ENCODE data around the gene LY6G6C. TPM values are rescaled to one million over a fixed set of nuclear protein-coding genes. Genes with fewer than 3 reads are reported as not detected.

Gene LY6G6C
- total RNA-seq, 1 experiment from 2014 or later: 0.80 TPM

DNA sequence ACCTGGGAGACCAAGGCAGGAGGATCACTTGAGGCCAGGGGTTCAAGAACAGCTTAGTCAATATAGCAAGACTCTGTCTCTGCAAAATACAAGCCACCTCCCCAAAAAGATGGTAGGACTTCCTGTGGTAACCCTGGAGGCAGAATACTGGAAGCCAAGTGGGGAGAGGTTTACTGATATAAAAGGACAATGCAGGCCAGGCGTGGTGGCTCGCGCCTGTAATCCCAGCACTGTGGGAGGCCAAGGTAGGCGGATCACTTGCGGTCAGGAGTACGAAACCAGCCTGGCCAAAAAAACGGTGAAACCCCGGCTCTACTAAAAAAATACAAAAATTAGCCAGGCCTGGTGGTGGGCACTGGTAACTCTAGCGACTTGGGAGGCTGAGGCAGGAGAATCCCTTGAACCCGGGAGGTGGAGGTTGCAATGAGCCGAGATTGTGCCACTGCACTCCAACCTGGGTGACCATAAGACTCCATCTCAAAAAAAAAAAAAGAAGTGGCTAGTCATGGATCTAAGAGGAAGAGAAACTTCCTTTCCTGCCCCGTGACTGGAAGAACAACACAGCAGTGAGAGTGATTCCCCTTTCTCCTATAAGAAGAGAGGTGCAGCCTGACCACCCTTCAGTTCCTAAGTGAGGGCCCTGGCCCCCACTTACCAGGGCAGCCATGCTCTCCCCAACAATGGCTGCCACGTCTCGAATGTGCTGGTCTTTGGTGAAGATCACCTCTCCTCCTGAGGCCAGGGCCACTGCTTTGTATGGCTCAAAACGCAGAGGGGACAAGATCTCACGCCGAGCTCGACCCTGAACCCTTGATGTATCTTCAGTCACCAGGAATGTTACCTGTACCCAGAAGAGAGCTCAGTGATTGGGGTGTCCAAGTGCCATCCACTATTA is 47.1 kb upstream of the LY6G6C start:
- Histone ChIP-seq H3K4me1 (ENCODE audit: insufficient read depth, low read length, poor library complexity, severe bottlenecking) (no peaks in the 10 kb centered on the region), H3K4me3 (ENCODE audit: low read depth, low read length, poor library complexity, severe bottlenecking) (no peak overlapping the region), H3K9me3 (ENCODE audit: low read depth, low read length, poor library complexity, severe bottlenecking) (no peaks in the 10 kb centered on the region), H3K27ac (ENCODE audit: low read depth, low read length, poor library complexity, severe bottlenecking) (no peak overlapping the region), H3K27me3 (replicated peaks; ENCODE audit: insufficient read depth, low read depth, low read length, poor library complexity) (no peaks in the 10 kb centered on the region), H3K36me3 (ENCODE audit: insufficient read depth, low read length, poor library complexity, severe bottlenecking) (peaks cover 4% of the 10 kb centered on the region)
- ChIA-PET POLR2A (ENCODE audit: low non-redundant PET) (no interaction called here), CTCF (no interaction called here)
- TF ChIP-seq, protein P1, sequence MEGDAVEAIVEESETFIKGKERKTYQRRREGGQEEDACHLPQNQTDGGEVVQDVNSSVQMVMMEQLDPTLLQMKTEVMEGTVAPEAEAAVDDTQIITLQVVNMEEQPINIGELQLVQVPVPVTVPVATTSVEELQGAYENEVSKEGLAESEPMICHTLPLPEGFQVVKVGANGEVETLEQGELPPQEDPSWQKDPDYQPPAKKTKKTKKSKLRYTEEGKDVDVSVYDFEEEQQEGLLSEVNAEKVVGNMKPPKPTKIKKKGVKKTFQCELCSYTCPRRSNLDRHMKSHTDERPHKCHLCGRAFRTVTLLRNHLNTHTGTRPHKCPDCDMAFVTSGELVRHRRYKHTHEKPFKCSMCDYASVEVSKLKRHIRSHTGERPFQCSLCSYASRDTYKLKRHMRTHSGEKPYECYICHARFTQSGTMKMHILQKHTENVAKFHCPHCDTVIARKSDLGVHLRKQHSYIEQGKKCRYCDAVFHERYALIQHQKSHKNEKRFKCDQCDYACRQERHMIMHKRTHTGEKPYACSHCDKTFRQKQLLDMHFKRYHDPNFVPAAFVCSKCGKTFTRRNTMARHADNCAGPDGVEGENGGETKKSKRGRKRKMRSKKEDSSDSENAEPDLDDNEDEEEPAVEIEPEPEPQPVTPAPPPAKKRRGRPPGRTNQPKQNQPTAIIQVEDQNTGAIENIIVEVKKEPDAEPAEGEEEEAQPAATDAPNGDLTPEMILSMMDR (conservative IDR thresholded peaks at IDR 0.05; ENCODE audit: low read depth, low read length): no peak
- TF ChIP-seq EZH2 (IDR thresholded peaks at IDR 0.05; ENCODE audit: borderline replicate concordance, low read depth, low read length, poor library complexity, severe bottlenecking): no peak
- DNase-seq (ENCODE audit: low spot score): no peak
- no TSS peak for BruUV-seq (replicated peaks)
- intact Hi-C loops (cut with micrococcal nuclease; ENCODE audit: unreplicated experiment): no loop called here

DNA sequence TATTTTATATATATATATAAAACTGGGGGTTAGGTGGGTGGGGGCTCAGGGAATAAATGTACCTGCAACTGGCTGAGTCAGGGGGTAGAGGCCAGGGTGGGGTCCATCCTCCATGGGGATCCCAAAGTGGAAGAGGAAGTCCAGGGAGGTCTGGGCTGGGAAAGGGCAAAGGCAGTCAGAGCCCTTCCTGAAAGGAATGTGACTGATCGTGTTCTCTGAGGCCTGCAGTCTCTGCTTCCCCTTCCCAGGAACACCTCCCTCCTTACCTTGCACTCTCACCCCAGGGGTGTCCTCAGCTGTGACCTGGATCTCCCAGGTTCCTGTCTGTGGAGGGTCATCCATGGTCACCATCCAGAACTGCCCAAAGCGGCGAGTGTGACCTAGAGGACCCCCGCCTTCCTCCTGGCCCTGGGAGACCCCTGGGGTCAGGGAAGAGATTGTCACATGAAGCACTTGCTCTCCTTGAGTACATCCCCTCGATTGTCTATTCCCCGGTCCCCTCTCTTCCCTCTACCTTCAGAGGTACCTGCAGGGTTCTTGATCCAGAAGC is 45.6 kb upstream of the LY6G6C start:
- Histone ChIP-seq H3K27ac (ENCODE audit: low read depth, low read length, poor library complexity, severe bottlenecking) (no peak overlapping the region), H3K27me3 (replicated peaks; ENCODE audit: insufficient read depth, low read depth, low read length, poor library complexity) (no peaks in the 10 kb centered on the region), H3K4me3 (ENCODE audit: low read depth, low read length, poor library complexity, severe bottlenecking) (no peak overlapping the region), H3K36me3 (ENCODE audit: insufficient read depth, low read length, poor library complexity, severe bottlenecking) (peaks cover 17% of the 10 kb centered on the region), H3K4me1 (ENCODE audit: insufficient read depth, low read length, poor library complexity, severe bottlenecking) (no peaks in the 10 kb centered on the region), H3K9me3 (ENCODE audit: low read depth, low read length, poor library complexity, severe bottlenecking) (no peaks in the 10 kb centered on the region)
- intact Hi-C loops (cut with micrococcal nuclease; ENCODE audit: unreplicated experiment): no loop called here
- ChIA-PET CTCF (no interaction called here), POLR2A (ENCODE audit: low non-redundant PET) (no interaction called here)
- no TSS peak for BruUV-seq (replicated peaks)
- DNase-seq (ENCODE audit: low spot score): no peak
- TF ChIP-seq EZH2 (IDR thresholded peaks at IDR 0.05; ENCODE audit: borderline replicate concordance, low read depth, low read length, poor library complexity, severe bottlenecking): no peak
- TF ChIP-seq, protein P1 (conservative IDR thresholded peaks at IDR 0.05; ENCODE audit: low read depth, low read length): no peak

DNA sequence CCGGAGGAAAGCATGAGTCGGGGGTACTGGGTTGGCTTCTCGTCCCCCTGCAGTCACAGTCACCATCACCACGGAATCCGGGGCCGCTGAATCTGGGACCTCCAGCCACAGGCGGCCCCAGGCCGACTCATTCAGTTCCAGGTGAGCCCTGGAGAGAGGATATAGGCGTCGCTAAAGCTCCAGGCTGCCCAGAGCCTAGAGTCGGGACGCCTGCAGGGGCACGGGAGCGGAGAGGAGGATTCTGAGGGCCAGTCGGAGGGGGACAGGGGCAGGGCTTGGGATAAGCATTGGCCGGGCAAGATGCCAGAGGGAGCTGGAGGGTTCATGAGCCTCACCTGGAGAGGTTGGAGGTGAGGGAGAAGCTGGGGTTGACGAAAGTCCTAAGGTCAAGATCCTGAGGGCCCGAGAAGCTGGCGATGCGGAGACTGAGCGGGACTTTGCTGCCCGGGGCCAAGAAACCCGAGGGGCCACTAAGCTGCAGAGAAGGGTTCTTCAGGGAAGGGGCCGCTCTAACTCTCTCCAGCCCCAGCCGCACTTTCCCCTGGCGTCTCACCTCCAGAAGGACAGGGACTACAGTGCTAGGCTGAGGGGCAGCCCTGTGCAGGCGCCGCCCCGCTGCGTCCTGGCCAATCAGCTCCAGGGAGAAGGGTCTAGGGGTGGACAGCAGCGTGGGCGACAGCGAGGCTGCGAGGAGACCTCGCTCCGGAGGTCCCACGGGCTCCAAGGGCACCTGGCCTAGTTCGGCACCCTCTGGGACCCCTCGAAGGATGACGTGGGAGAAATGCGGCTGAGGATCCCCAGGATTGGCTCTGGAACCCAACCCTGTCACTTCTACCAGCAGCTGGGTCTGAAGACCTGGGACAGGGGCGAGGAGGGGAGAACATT is 44.6 kb upstream of the LY6G6C start:
- POLR2A ChIA-PET (ENCODE audit: low non-redundant PET): no interaction called here

More for the DNA sequence above, 44.6 kb upstream of the LY6G6C start:
- Histone ChIP-seq H3K27ac (ENCODE audit: low read depth, low read length, poor library complexity, severe bottlenecking) (no peak overlapping the region), H3K4me1 (ENCODE audit: insufficient read depth, low read length, poor library complexity, severe bottlenecking) (no peaks in the 10 kb centered on the region), H3K4me3 (ENCODE audit: low read depth, low read length, poor library complexity, severe bottlenecking) (no peak overlapping the region), H3K36me3 (ENCODE audit: insufficient read depth, low read length, poor library complexity, severe bottlenecking) (peaks cover 27% of the 10 kb centered on the region), H3K27me3 (replicated peaks; ENCODE audit: insufficient read depth, low read depth, low read length, poor library complexity) (no peaks in the 10 kb centered on the region), H3K9me3 (ENCODE audit: low read depth, low read length, poor library complexity, severe bottlenecking) (no peaks in the 10 kb centered on the region)
- no peak for DNase-seq (ENCODE audit: low spot score)
- BruUV-seq (replicated peaks): no TSS peak
- CTCF ChIA-PET: no interaction called here
- TF ChIP-seq, protein P1 (conservative IDR thresholded peaks at IDR 0.05; ENCODE audit: low read depth, low read length): no peak
- TF ChIP-seq EZH2 (IDR thresholded peaks at IDR 0.05; ENCODE audit: borderline replicate concordance, low read depth, low read length, poor library complexity, severe bottlenecking): no peak
- intact Hi-C loops (cut with micrococcal nuclease; ENCODE audit: unreplicated experiment): no loop called here
